HepG2 (cell line): Measurements from ENCODE around the gene ONECUT2. TPM values are rescaled to one million over a fixed set of nuclear protein-coding genes. Genes with fewer than 3 reads are reported as not detected.

Experiments
- ATAC-seq: fragments of 200-7000 bp; cut with Tn5 transposase; 3 replicates; pipeline ENCODE4 v1.9.1; 2020; ENCODE audit warnings: mild to moderate bottlenecking, moderate library complexity
- BruUV-seq: library from RNA; stranded (reverse); fragments of 400-500 nt; replicated peaks from 2 replicates; lab custom pipeline; 2021; lab: Mats Ljungman, UMichigan
- CTCF ChIA-PET: fragments of 300-600 bp; formaldehyde crosslinking; extraction: SDS; loops from one replicate; lab custom pipeline; 2021; ENCODE audit warnings: low total read pairs, inconsistent platforms, low intra/inter-chr PET ratio; lab: Yijun Ruan, JAX
- POLR2A ChIA-PET: fragments of 350-600 bp; sonication (Branson Sonifier 250); formaldehyde crosslinking; loops from one replicate; lab custom pipeline; 2020; ENCODE audit warnings: antibody characterized with exemption, inconsistent platforms; lab: Yijun Ruan, JAX
- DNase-seq: peaks from one replicate; pipeline ENCODE4 v3.0.0-alpha.2; 2015; ENCODE audit warnings: low spot score
- FAIRE-seq: peaks from 3 replicates; lab custom pipeline; 2011; peaks lifted over from hg19 to GRCh38; lab: Jason Lieb, UNC
- H2AFZ ChIP-seq: one replicate; pipeline ENCODE4 v1.6.1; 2011; ENCODE audit warnings: low read length, inconsistent platforms
- H3K27ac ChIP-seq: fragments of 300-600 bp; 3 replicates; pipeline ENCODE4 v1.8.0; 2011; ENCODE audit warnings: mixed run types, mild to moderate bottlenecking, mixed read lengths, low read length, inconsistent platforms; ENCODE audit not compliant: insufficient read depth; ENCODE audit errors: extremely low read length
- H3K27me3 ChIP-seq, 2 experiments: fragments of 200-600 bp in 1 of 2; 2 replicates in 1 of 2; 3 replicates in 1 of 2; pipeline versions ENCODE4 v1.6.0 to v1.8.0; 2011; ENCODE audit warnings: low read length in 2 of 2, mild to moderate bottlenecking in 2 of 2, moderate library complexity in 2 of 2, inconsistent platforms in 1 of 2; ENCODE audit not compliant: insufficient read depth in 2 of 2, control insufficient read depth in 1 of 2
- H3K36me3 ChIP-seq, 2 experiments: fragments of 200-600 bp in 1 of 2; replicated peaks in 1 of 2; 2 replicates in 1 of 2; 3 replicates in 1 of 2; pipeline versions ENCODE4 v1.5.1 to v1.8.0; 2011; ENCODE audit warnings: low read length in 2 of 2, inconsistent platforms in 1 of 2; ENCODE audit not compliant: insufficient read depth in 2 of 2, control insufficient read depth in 1 of 2
- H3K4me1 ChIP-seq: 2 replicates; pipeline ENCODE4 v1.5.1; 2012; ENCODE audit warnings: low read length, inconsistent platforms; ENCODE audit not compliant: insufficient read depth
- H3K4me2 ChIP-seq: 2 replicates; pipeline ENCODE4 v1.6.0; 2011; ENCODE audit warnings: low read depth, low read length, inconsistent platforms
- H3K4me3 ChIP-seq, 3 experiments: fragments of 200-600 bp in 1 of 3; sonication (generic), shearing (Covaris generic) in 1 of 3; replicated peaks in 1 of 3; 2 replicates each; pipeline ENCODE4 v1.5.1; 2011 to 2016; ENCODE audit warnings: low read length in 3 of 3, inconsistent platforms in 2 of 3, low read depth in 2 of 3, mild to moderate bottlenecking in 2 of 3, control low read depth in 1 of 3, mixed read lengths in 1 of 3; ENCODE audit not compliant: insufficient read depth in 1 of 3
- H3K79me2 ChIP-seq: one replicate; pipeline ENCODE4 v1.6.1; 2011; ENCODE audit warnings: low read length, inconsistent platforms; ENCODE audit not compliant: insufficient read depth
- H3K9ac ChIP-seq: 2 replicates; pipeline ENCODE4 v1.6.0; 2011; ENCODE audit warnings: mild to moderate bottlenecking, low read depth, low read length, inconsistent platforms; ENCODE audit not compliant: insufficient read depth
- H3K9me3 ChIP-seq: 2 replicates; pipeline ENCODE4 v1.5.1; 2012; ENCODE audit warnings: mild to moderate bottlenecking, low read length
- H4K20me1 ChIP-seq: 2 replicates; pipeline ENCODE4 v1.6.0; 2011; ENCODE audit warnings: inconsistent platforms, mild to moderate bottlenecking, low read length, moderate library complexity; ENCODE audit not compliant: insufficient read depth
- AGO2 ChIP-seq: fragments of 200-400 bp; formaldehyde crosslinking; optimal IDR thresholded peaks from 2 replicates; pipeline ENCODE3; 2017; ENCODE audit warnings: mild to moderate bottlenecking, low read depth, low read length, moderate library complexity
- GATAD2A ChIP-seq: IDR thresholded peaks from 2 replicates; pipeline ENCODE4 v1.6.1; 2016
- HIVEP1 ChIP-seq: sonication (generic); formaldehyde crosslinking; IDR thresholded peaks from 2 replicates; pipeline ENCODE4 v1.4.0; 2020; ENCODE audit warnings: mild to moderate bottlenecking, missing genetic modification reagents
- SRF ChIP-seq: IDR thresholded peaks from 2 replicates; pipeline ENCODE4 v1.6.1; 2011; ENCODE audit warnings: mild to moderate bottlenecking, low read depth, low read length, moderate library complexity
- SYNCRIP ChIP-seq: fragments of 200-400 bp; formaldehyde crosslinking; IDR thresholded peaks from 2 replicates; pipeline ENCODE4 v1.6.1; 2018; ENCODE audit warnings: mild to moderate bottlenecking, low read depth, low read length; ENCODE audit not compliant: insufficient read depth
- ZNF343 ChIP-seq: sonication (generic); formaldehyde crosslinking; IDR thresholded peaks from 2 replicates; pipeline ENCODE4 v1.4.0; 2020; ENCODE audit warnings: mild to moderate bottlenecking, missing genetic modification reagents
- ZNF501 ChIP-seq: sonication (generic); formaldehyde crosslinking; IDR thresholded peaks from 2 replicates; pipeline ENCODE4 v1.5.1; 2020; ENCODE audit warnings: mild to moderate bottlenecking, moderate library complexity, missing genetic modification reagents
- WGBS: methylation state at CpG from one replicate; pipeline ENCODE4 v1.1.6; 2017; ENCODE audit warnings: low lambda C conversion rate; 5-methylcytosine and 5-hydroxymethylcytosine counted together
- in situ Hi-C: cut with HindIII; loops from 2 replicates; pipeline ENCODE4 v1.10.0; 2017; ENCODE audit warnings: low pct_unique_long_range_greater_than_20kb; ENCODE audit not compliant: extremely low pct_ligation_motif_present
- intact Hi-C: fragments of 100-400 bp; cut with micrococcal nuclease; formaldehyde crosslinking; loops from one replicate; pipeline ENCODE4 v1.10.0; 2022; ENCODE audit not compliant: unreplicated experiment
- polyA plus RNA-seq, 8 experiments: library from polyadenylated mRNA; depleted of rRNA in 3 of 8; stranded (reverse) in 7 of 8; unstranded in 1 of 8; fragments of >200 nt; fragmentation: Illumina TruSeq in 4 of 8; extraction: Trizol in 4 of 8; gene quantifications; 2 replicates each; pipeline versions ENCODE4 v1.2.1 to v1.2.3, GENCODE V29; 2011 to 2016; ENCODE audit warnings: low read depth in 4 of 8, missing spikeins in 1 of 8, mixed read lengths in 1 of 8; ENCODE audit not compliant: insufficient read depth in 1 of 8
- total RNA-seq, 5 experiments: library from RNA; depleted of rRNA; stranded (reverse); fragments of >200 nt; fragmentation: Illumina TruSeq; extraction: Trizol; gene quantifications; 2 replicates each; pipeline ENCODE4 v1.2.3, GENCODE V29; 2016; ENCODE audit warnings: low read depth in 1 of 5
- TF ChIP-seq, protein P1 (sequence below), 2 experiments: sonication (generic) in 1 of 2; formaldehyde crosslinking in 1 of 2; IDR thresholded peaks; 2 replicates each; pipeline versions ENCODE4 v1.5.1 to v1.6.1; 2011 to 2020; ENCODE audit warnings: borderline replicate concordance in 1 of 2, low read depth in 1 of 2, low read length in 1 of 2, mild to moderate bottlenecking in 1 of 2, missing genetic modification reagents in 1 of 2, moderate library complexity in 1 of 2
- TF ChIP-seq, protein P2 (sequence below): IDR thresholded peaks from 2 replicates; pipeline ENCODE4 v1.6.1; 2012; ENCODE audit warnings: low read depth, low read length, improper control_type of control experiment
- TF ChIP-seq, protein P3 (sequence below): sonication (generic); formaldehyde crosslinking; IDR thresholded peaks from 2 replicates; pipeline ENCODE4 v1.4.0; 2020; ENCODE audit warnings: mild to moderate bottlenecking, missing genetic modification reagents, borderline replicate concordance
- TF ChIP-seq, protein P4 (sequence below): sonication (generic); formaldehyde crosslinking; IDR thresholded peaks from 2 replicates; pipeline ENCODE4 v1.4.0; 2020; ENCODE audit warnings: mild to moderate bottlenecking, missing genetic modification reagents
- TF ChIP-seq, protein P5 (sequence below): sonication (generic); formaldehyde crosslinking; IDR thresholded peaks from 2 replicates; pipeline ENCODE4 v1.5.0; 2020; ENCODE audit warnings: missing genetic modification reagents

ONECUT2 gene
- total and polyA plus RNA-seq, 2 of the 13 experiments (the other 11 are each of a cell fraction or from before 2014, with no cell fraction given) = 3.0 to 3.2 TPM

DNA sequence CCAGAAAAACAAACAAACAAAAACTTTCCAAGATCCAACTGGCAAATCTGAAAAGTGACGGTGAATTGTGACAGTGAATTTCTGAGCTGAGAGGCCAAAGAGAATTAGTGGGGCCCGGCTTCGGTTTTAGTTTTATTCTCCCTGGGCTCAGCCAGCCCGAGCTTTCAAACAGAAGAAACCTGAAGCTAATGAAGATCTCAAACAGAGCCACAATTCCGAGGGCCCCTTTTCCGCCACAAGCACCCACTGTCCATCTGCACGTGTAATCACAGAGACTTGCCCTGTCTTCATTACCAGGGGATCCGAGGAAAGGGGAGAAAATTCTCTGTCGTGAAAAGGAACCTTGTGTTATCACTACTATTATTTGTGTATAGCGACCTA is 4.2 kb upstream of the ONECUT2 start:
- Histone ChIP-seq H3K79me2 (no peaks in the 10 kb centered on the region), H3K9me3 (no peaks in the 10 kb centered on the region), H3K4me2 (no peak overlapping the region), H4K20me1 (no peaks in the 10 kb centered on the region), H3K9ac (no peak overlapping the region), H3K4me1 (peaks cover 19% of the 10 kb centered on the region), H3K36me3 (no peaks in the 10 kb centered on the region), H3K27me3 (peaks cover 0 to 14% of the 10 kb centered on the region in 2 experiments; a peak in 2 of 5 replicates), H2AFZ (no peak overlapping the region), H3K4me3 (no peak overlapping the region), H3K27ac (no peak overlapping the region)
- ATAC-seq = no peak
- no peak for FAIRE-seq
- in situ Hi-C loops = no loop called here
- intact Hi-C loops = no loop called here
- DNase-seq = no peak
- POLR2A ChIA-PET = no interaction called here
- no TSS peak for BruUV-seq
- 70% methylated on average over 10 of the region's 10 CpGs for WGBS
- CTCF ChIA-PET = no interaction called here
- TF ChIP-seq HIVEP1 (no peak), SYNCRIP (no peak), ZNF343 (CRISPR knock-in tag) (no peak), SRF (no peak), AGO2 (no peak), GATAD2A (no peak), ZNF501 (no peak)
- TF ChIP-seq, protein P1, sequence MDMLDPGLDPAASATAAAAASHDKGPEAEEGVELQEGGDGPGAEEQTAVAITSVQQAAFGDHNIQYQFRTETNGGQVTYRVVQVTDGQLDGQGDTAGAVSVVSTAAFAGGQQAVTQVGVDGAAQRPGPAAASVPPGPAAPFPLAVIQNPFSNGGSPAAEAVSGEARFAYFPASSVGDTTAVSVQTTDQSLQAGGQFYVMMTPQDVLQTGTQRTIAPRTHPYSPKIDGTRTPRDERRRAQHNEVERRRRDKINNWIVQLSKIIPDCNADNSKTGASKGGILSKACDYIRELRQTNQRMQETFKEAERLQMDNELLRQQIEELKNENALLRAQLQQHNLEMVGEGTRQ (IDR thresholded peaks at IDR 0.05; ENCODE audit: low read depth, low read length) = no peak
- TF ChIP-seq, protein P1 (CRISPR knock-in tag; IDR thresholded peaks at IDR 0.05; ENCODE audit: borderline replicate concordance) = no peak
- TF ChIP-seq, protein P2, sequence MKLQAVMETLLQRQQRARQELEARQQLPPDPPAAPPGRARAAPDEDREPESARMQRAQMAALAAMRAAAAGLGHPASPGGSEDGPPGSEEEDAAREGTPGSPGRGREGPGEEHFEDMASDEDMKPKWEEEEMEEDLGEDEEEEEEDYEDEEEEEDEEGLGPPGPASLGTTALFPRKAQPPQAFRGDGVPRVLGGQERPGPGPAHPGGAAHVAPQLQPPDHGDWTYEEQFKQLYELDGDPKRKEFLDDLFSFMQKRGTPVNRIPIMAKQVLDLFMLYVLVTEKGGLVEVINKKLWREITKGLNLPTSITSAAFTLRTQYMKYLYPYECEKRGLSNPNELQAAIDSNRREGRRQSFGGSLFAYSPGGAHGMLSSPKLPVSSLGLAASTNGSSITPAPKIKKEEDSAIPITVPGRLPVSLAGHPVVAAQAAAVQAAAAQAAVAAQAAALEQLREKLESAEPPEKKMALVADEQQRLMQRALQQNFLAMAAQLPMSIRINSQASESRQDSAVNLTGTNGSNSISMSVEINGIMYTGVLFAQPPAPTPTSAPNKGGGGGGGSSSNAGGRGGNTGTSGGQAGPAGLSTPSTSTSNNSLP = no peak
- TF ChIP-seq, protein P3, sequence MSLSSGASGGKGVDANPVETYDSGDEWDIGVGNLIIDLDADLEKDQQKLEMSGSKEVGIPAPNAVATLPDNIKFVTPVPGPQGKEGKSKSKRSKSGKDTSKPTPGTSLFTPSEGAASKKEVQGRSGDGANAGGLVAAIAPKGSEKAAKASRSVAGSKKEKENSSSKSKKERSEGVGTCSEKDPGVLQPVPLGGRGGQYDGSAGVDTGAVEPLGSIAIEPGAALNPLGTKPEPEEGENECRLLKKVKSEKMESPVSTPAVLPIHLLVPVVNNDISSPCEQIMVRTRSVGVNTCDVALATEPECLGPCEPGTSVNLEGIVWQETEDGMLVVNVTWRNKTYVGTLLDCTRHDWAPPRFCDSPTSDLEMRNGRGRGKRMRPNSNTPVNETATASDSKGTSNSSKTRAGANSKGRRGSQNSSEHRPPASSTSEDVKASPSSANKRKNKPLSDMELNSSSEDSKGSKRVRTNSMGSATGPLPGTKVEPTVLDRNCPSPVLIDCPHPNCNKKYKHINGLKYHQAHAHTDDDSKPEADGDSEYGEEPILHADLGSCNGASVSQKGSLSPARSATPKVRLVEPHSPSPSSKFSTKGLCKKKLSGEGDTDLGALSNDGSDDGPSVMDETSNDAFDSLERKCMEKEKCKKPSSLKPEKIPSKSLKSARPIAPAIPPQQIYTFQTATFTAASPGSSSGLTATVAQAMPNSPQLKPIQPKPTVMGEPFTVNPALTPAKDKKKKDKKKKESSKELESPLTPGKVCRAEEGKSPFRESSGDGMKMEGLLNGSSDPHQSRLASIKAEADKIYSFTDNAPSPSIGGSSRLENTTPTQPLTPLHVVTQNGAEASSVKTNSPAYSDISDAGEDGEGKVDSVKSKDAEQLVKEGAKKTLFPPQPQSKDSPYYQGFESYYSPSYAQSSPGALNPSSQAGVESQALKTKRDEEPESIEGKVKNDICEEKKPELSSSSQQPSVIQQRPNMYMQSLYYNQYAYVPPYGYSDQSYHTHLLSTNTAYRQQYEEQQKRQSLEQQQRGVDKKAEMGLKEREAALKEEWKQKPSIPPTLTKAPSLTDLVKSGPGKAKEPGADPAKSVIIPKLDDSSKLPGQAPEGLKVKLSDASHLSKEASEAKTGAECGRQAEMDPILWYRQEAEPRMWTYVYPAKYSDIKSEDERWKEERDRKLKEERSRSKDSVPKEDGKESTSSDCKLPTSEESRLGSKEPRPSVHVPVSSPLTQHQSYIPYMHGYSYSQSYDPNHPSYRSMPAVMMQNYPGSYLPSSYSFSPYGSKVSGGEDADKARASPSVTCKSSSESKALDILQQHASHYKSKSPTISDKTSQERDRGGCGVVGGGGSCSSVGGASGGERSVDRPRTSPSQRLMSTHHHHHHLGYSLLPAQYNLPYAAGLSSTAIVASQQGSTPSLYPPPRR = no peak
- TF ChIP-seq, protein P4, sequence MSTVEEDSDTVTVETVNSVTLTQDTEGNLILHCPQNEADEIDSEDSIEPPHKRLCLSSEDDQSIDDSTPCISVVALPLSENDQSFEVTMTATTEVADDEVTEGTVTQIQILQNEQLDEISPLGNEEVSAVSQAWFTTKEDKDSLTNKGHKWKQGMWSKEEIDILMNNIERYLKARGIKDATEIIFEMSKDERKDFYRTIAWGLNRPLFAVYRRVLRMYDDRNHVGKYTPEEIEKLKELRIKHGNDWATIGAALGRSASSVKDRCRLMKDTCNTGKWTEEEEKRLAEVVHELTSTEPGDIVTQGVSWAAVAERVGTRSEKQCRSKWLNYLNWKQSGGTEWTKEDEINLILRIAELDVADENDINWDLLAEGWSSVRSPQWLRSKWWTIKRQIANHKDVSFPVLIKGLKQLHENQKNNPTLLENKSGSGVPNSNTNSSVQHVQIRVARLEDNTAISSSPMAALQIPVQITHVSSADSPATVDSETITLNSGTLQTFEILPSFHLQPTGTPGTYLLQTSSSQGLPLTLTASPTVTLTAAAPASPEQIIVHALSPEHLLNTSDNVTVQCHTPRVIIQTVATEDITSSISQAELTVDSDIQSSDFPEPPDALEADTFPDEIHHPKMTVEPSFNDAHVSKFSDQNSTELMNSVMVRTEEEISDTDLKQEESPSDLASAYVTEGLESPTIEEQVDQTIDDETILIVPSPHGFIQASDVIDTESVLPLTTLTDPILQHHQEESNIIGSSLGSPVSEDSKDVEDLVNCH (CRISPR knock-in tag) = no peak
- TF ChIP-seq, protein P5, sequence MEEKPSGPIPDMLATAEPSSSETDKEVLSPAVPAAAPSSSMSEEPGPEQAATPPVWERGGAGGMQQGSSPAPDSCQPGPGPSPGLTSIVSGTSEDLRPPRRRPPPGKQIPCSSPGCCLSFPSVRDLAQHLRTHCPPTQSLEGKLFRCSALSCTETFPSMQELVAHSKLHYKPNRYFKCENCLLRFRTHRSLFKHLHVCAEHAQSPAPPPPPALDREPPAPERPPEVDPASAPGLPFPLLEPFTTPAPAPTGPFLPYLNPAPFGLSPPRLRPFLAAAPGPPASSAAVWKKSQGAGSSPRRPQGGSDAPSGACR = no peak
